Naive thymus-derived CD8-positive, alpha-beta T cell (primary cell): ENCODE data around the gene APBA2. TPM values are rescaled to one million over a fixed set of nuclear protein-coding genes. Genes with fewer than 3 reads are reported as not detected.

Source experiments
- ATAC-seq, 2 donors: fragments of 150-1000 bp; cut with Tn5 transposase in 1 of 2; sonication (Bioruptor Pico), chemical (Tn5 transposase) in 1 of 2; 1 replicate in 1 of 2; 2 replicates in 1 of 2; pipeline ENCODE4 v1.10.0; 2021; ENCODE audit warnings: mild to moderate bottlenecking in 2 of 2, moderate library complexity in 2 of 2
- POLR2A ChIA-PET: fragments of 350-600 bp; sonication (Branson Sonifier 250); formaldehyde crosslinking; loops from one replicate; lab custom pipeline; 2021; ENCODE audit warnings: antibody characterized with exemption; lab: Charles Lee
- DNase-seq, 10 donors: peaks; one replicate each; pipeline versions ENCODE4 v3.0.0 to v3.0.0-alpha.2; 2020 to 2022
- H3K27ac Mint-ChIP-seq, 10 donors: one replicate each; pipeline ENCODE4 v1.8.0; 2020 to 2022; ENCODE audit warnings: mild to moderate bottlenecking in 10 of 10, mixed read lengths in 10 of 10, moderate library complexity in 4 of 10, inconsistent platforms in 1 of 10
- H3K27me3 Mint-ChIP-seq, 5 donors: one replicate each; pipeline ENCODE4 v1.8.0; 2021 to 2022; ENCODE audit warnings: mixed read lengths in 5 of 5
- H3K36me3 Mint-ChIP-seq, 3 donors: one replicate each; pipeline ENCODE4 v1.8.0; 2020 to 2022; ENCODE audit warnings: mixed read lengths in 3 of 3, mild to moderate bottlenecking in 2 of 3, inconsistent platforms in 1 of 3
- H3K4me1 Mint-ChIP-seq, 4 donors: one replicate each; pipeline ENCODE4 v1.8.0; 2021 to 2022; ENCODE audit warnings: mixed read lengths in 4 of 4
- H3K4me3 Mint-ChIP-seq, 10 donors: one replicate each; pipeline ENCODE4 v1.8.0; 2020 to 2022; ENCODE audit warnings: mild to moderate bottlenecking in 10 of 10, mixed read lengths in 10 of 10, moderate library complexity in 6 of 10, inconsistent platforms in 1 of 10
- H3K9me3 Mint-ChIP-seq, 9 donors: one replicate each; pipeline ENCODE4 v1.8.0; 2020 to 2022; ENCODE audit warnings: mixed read lengths in 9 of 9, mild to moderate bottlenecking in 3 of 9, inconsistent platforms in 1 of 9, moderate library complexity in 1 of 9
- polyA plus RNA-seq, 3 donors: library from polyadenylated mRNA; unstranded; fragments of 300-500 nt; fragmentation: Illumina TruSeq; gene quantifications; one replicate each; pipeline ENCODE4 v1.2.3, GENCODE V29; 2021
- total RNA-seq, 8 experiments: library from RNA in 2 of 8; stranded (reverse) in 2 of 8; gene quantifications; one replicate each; pipeline ENCODE4 v1.2.3 and lab custom pipeline; 2021 to 2026

Gene APBA2
- total and polyA plus RNA-seq, 5 experiments from 2014 or later = 75.5 to 216 (median 164) TPM

DNA sequence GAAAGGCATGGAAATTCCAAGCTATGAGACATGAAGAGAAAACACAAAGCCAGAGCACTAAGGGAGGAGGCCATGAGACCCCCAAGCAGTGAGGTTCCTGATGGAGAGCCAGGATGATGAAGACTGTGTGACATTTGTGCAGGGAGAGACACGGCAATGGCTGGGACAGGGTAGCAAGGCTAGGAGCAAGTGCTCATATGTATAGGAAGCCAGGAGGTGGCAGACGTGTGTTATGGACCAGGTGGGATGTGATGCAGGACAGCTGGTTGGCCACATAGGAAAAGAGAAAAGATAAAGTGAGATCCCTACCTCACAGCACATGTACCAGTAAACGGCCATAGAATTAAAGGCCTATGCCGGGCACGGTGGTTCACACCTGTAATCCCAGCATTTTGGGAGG, 112.7 kb downstream of the APBA2 start:
- H3K4me3 Mint-ChIP-seq = no peak overlapping the region
- ATAC-seq (no peak), DNase-seq (no peak)
- POLR2A ChIA-PET = interaction anchor here (0.9 kb wide), 1 partner anchor 112 kb away, joined by 3 read pairs; the partner anchor contains the start of gene APBA2
- no peaks in the 10 kb centered on the region for H3K27me3 Mint-ChIP-seq
- peaks cover 0 to 59% (median 13%) of the 10 kb centered on the region in 3 donors for H3K36me3 Mint-ChIP-seq
- peaks cover 45 to 77% (median 68%) of the 10 kb centered on the region in 4 donors for H3K4me1 Mint-ChIP-seq
- no peaks in the 10 kb centered on the region for H3K9me3 Mint-ChIP-seq
- H3K27ac Mint-ChIP-seq = peak overlapping the region in 3 of 10 donors; percentile 7 to 61 (median 56)

DNA sequence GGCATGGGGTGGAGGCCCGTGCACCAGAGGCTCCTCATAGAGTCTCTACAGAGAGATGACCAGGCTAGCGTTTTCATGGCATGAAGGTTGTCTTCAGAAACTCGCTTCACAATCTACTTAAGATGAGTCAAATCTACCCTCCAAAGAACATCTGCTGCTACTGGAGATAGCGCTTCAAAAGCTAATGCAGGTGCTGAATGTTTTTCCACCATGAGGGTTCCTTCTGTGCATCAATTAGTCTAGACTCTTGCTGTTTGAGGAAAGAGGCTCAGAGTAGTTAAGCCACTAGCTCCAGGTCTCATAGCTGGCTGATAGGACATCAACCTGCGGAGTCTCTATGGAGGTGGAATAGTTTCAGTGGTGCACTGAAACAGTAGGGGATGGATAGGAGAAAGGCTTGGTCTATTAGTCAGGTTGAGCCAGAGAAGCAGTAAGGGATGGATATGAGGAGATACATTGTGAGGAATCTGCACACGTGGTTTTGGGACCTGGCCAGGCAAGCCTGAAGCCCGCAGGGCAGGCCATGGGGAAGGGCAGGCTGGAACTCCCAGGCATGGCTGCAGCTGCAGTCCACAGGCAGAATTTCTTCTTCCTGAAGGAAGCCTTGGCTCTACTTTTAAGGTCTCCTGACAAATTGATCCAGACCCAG, 117.5 kb downstream of the APBA2 start:
- Mint-ChIP-seq H3K27me3 (no peaks in the 10 kb centered on the region), H3K36me3 (peaks cover 8 to 54% (median 11%) of the 10 kb centered on the region in 3 donors), H3K27ac (peak overlapping the region in 9 of 10 donors; percentile 27 to 93 (median 68)), H3K4me3 (peak overlapping the region in 8 of 10 donors; percentile 24 to 74 (median 54)), H3K9me3 (peaks cover 0 to 6% (median 0%) of the 10 kb centered on the region in 9 donors), H3K4me1 (peaks cover 43 to 77% (median 61%) of the 10 kb centered on the region in 4 donors)
- no peak for ATAC-seq
- DNase-seq = no peak
- POLR2A ChIA-PET = interaction anchor here (1.1 kb wide), 1 partner anchor 115 kb away, joined by 3 read pairs; no protein-coding TSS in a partner anchor

GRCh38 chr15:29003840-29004233, 118.1 kb downstream of the APBA2 start:
- DNase-seq = peak in 2 of 10 donors; percentile 22 to 26
- peak; percentile 58 to 82 for ATAC-seq
- H3K36me3 Mint-ChIP-seq = peaks cover 8 to 49% (median 11%) of the 10 kb centered on the region in 3 donors
- H3K4me3 Mint-ChIP-seq = peak overlapping the region in 8 of 10 donors; percentile 24 to 74 (median 54)
- H3K4me1 Mint-ChIP-seq = peaks cover 44 to 79% (median 62%) of the 10 kb centered on the region in 4 donors
- H3K27ac Mint-ChIP-seq = peak overlapping the region in 8 of 10 donors; percentile 21 to 93 (median 49)
- no peaks in the 10 kb centered on the region for H3K27me3 Mint-ChIP-seq
- POLR2A ChIA-PET = interaction anchor here (1.1 kb wide), 1 partner anchor 116 kb away, joined by 3 read pairs; no protein-coding TSS in a partner anchor
- H3K9me3 Mint-ChIP-seq = peaks cover 0 to 6% (median 0%) of the 10 kb centered on the region in 9 donors

GRCh38 chr15:29005931-29006330, 120.2 kb downstream of the APBA2 start:
- peaks cover 0 to 6% (median 0%) of the 10 kb centered on the region in 9 donors for H3K9me3 Mint-ChIP-seq
- POLR2A ChIA-PET = no interaction called here
- H3K27me3 Mint-ChIP-seq = no peaks in the 10 kb centered on the region
- peaks cover 42 to 80% (median 63%) of the 10 kb centered on the region in 4 donors for H3K4me1 Mint-ChIP-seq
- H3K4me3 Mint-ChIP-seq = no peak overlapping the region
- ATAC-seq (no peak), DNase-seq (no peak)
- H3K36me3 Mint-ChIP-seq = peaks cover 8 to 44% (median 11%) of the 10 kb centered on the region in 3 donors
- peak overlapping the region in 2 of 10 donors; percentile 6 to 27 for H3K27ac Mint-ChIP-seq

DNA sequence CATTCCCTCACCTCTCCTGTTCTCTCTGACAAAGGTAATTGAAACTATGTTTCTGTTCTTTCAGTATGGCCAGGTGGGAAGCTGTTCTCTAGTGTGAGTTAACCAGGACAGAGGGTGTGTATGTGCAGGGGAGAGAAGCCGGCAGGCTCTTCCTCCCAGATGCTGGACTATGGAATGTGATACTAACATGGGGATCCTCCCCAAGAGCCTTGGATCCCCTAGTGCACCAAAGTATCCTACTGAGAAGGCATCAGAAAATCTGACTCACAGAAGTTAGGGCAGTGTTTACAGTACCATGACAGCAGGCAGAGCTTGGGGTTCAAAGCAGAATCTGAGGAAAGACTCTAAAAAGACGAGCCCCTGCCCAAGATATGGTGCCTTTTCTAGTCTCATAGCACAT, 123.1 kb downstream of the APBA2 start:
- Mint-ChIP-seq H3K27me3 (no peaks in the 10 kb centered on the region), H3K36me3 (peaks cover 10 to 43% (median 10%) of the 10 kb centered on the region in 3 donors), H3K4me1 (peaks cover 31 to 79% (median 56%) of the 10 kb centered on the region in 4 donors), H3K9me3 (peaks cover 0 to 6% (median 0%) of the 10 kb centered on the region in 9 donors), H3K4me3 (no peak overlapping the region), H3K27ac (peak overlapping the region in 7 of 10 donors; percentile 2 to 72 (median 53))
- DNase-seq (no peak), ATAC-seq (no peak)
- POLR2A ChIA-PET = no interaction called here

GRCh38 chr15:29012097-29012496, 126.3 kb downstream of the APBA2 start:
- peaks cover 35 to 92% (median 66%) of the 10 kb centered on the region in 4 donors for H3K4me1 Mint-ChIP-seq
- H3K9me3 Mint-ChIP-seq = no peaks in the 10 kb centered on the region

GRCh38 chr15:29014493-29014892, 128.7 kb downstream of the APBA2 start:
- ATAC-seq = no peak
- no peaks in the 10 kb centered on the region for H3K9me3 Mint-ChIP-seq
- H3K4me1 Mint-ChIP-seq = peaks cover 34 to 95% (median 72%) of the 10 kb centered on the region in 4 donors
- H3K36me3 Mint-ChIP-seq = peaks cover 4 to 57% (median 8%) of the 10 kb centered on the region in 3 donors
- peak overlapping the region in 4 of 10 donors; percentile 6 to 85 (median 70) for H3K27ac Mint-ChIP-seq
- H3K27me3 Mint-ChIP-seq = no peaks in the 10 kb centered on the region
- no peak overlapping the region for H3K4me3 Mint-ChIP-seq
- DNase-seq = no peak
- POLR2A ChIA-PET = interaction anchor here (0.6 kb wide), 1 partner anchor 24 kb away, joined by 3 read pairs; no protein-coding TSS in a partner anchor

More at GRCh38 chr15:29012097-29012496, 126.3 kb downstream of the APBA2 start:
- peak overlapping the region in 5 of 10 donors; percentile 4 to 72 (median 19) for H3K27ac Mint-ChIP-seq
- H3K27me3 Mint-ChIP-seq = no peaks in the 10 kb centered on the region
- ATAC-seq (no peak), DNase-seq (no peak)
- H3K36me3 Mint-ChIP-seq = peaks cover 4 to 57% (median 8%) of the 10 kb centered on the region in 3 donors
- POLR2A ChIA-PET = no interaction called here
- H3K4me3 Mint-ChIP-seq = no peak overlapping the region

DNA sequence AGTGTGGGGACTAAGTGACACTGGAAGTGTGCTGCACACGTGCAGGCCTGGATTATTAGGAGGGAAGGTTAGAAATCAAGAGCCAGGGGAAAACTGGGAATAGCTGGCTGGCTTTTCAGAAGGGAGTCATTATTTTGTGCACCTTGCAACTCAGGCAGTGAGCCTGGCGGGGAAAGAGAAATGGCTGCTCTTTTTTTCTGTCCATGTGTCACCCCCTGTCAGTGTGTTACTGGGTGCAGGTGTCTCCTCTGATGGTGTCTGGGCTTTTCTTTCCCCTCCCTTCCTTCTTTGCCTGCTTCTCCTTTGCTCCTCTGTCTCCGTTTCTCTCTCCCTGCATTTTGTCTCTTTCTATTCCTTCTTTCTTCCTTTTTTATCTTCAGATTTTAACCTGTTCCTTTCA, 130.7 kb downstream of the APBA2 start:
- peak overlapping the region in 9 of 10 donors; percentile 26 to 80 (median 60) for H3K27ac Mint-ChIP-seq
- H3K9me3 Mint-ChIP-seq = no peaks in the 10 kb centered on the region
- no peaks in the 10 kb centered on the region for H3K27me3 Mint-ChIP-seq
- ATAC-seq = no peak
- H3K4me3 Mint-ChIP-seq = peak overlapping the region in 1 of 10 donors; percentile 43
- H3K36me3 Mint-ChIP-seq = peaks cover 5 to 49% (median 12%) of the 10 kb centered on the region in 3 donors
- DNase-seq = no peak
- POLR2A ChIA-PET = interaction anchor here (0.8 kb wide), 1 partner anchor 81 kb away, joined by 3 read pairs; no protein-coding TSS in a partner anchor
- peaks cover 36 to 95% (median 69%) of the 10 kb centered on the region in 4 donors for H3K4me1 Mint-ChIP-seq

GRCh38 chr15:29018120-29018805, 132.5 kb downstream of the APBA2 start:
- no peaks in the 10 kb centered on the region for H3K27me3 Mint-ChIP-seq
- ATAC-seq (no peak), DNase-seq (no peak)
- H3K4me3 Mint-ChIP-seq = peak overlapping the region in 1 of 10 donors; percentile 56
- POLR2A ChIA-PET = no interaction called here
- H3K36me3 Mint-ChIP-seq = peaks cover 9 to 50% (median 12%) of the 10 kb centered on the region in 3 donors
- H3K9me3 Mint-ChIP-seq = no peaks in the 10 kb centered on the region
- peaks cover 41 to 94% (median 63%) of the 10 kb centered on the region in 4 donors for H3K4me1 Mint-ChIP-seq
- peak overlapping the region in 6 of 10 donors; percentile 19 to 86 (median 66) for H3K27ac Mint-ChIP-seq

DNA sequence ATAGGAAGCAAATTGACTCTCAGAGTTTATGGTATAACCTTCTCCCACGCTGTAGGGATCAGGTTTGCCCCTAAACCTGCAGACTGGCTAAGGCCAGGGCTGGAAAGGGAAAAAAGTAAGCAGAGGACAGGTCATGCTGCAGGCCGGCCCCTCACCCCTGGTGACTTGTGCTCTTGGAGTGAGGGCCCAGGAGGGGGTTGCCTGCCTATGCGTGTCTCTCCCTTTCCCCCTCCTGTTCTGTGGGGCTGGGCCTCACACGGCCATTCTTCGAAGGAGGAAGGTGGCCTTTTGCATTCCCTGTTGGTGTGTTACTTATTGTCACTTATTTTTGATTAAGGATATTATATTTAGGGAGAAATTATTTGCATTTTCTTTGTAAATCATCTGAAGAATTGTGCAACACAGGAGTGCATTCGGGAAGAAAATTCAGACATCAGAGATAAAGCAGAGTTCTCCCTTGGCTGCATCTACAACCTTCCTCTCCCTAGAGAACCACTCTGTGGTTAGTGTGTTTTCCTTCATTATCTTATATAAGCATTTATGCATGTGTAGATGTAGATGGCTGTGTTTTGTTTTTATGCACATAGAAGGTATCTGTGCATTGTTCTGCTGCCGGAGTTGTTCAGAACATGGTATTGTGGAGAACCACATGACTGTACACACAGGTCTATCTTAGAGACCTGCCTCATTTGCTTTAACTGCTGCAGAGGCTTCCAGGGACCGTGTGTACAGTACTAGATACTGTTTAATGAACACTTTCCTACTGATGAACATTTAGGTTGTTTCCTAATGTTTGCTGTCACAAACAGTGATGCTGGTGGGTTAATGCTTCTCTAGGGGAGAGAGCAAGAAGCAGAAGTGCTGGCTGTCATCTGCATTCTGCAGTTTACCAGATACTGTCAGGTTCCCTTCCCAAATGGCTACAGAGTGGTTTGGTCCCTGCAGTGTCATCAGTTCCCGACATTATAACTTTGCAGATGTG, 133.5 kb downstream of the APBA2 start:
- H3K4me3 Mint-ChIP-seq = peak overlapping the region in 1 of 10 donors; percentile 3
- POLR2A ChIA-PET = interaction anchor here (0.9 kb wide), 1 partner anchor 32 kb away, joined by 3 read pairs; no protein-coding TSS in a partner anchor
- ATAC-seq = no peak

DNA sequence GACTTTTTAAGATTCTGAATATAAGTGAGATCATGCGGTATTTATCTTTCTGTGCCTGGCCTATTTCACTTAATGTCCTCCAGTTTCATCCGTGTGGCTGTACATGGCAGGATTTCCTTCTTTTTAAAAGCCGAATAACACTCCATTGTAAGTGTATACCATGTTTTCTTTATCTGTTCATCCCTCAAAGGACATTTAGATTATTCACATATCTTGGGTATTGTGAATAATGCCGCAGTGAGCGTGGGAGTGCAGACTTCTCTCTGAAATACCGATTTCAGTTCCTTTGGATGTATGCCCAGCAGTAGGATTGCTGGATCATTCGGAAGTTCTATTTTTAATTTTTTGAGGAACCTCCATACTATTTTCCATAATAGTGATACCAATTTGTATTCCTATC, 136.1 kb downstream of the APBA2 start:
- Mint-ChIP-seq H3K9me3 (no peaks in the 10 kb centered on the region), H3K36me3 (peaks cover 5 to 24% (median 10%) of the 10 kb centered on the region in 3 donors), H3K4me1 (peaks cover 33 to 79% (median 53%) of the 10 kb centered on the region in 4 donors), H3K4me3 (peak overlapping the region in 1 of 10 donors; percentile 32), H3K27me3 (no peaks in the 10 kb centered on the region), H3K27ac (peak overlapping the region in 3 of 10 donors; percentile 26 to 71 (median 48))
- DNase-seq (no peak), ATAC-seq (no peak)
- POLR2A ChIA-PET = no interaction called here

More for the DNA sequence above, 133.5 kb downstream of the APBA2 start:
- Mint-ChIP-seq H3K27me3 (no peaks in the 10 kb centered on the region), H3K27ac (peak overlapping the region in 8 of 10 donors; percentile 4 to 79 (median 63)), H3K9me3 (no peaks in the 10 kb centered on the region), H3K36me3 (peaks cover 5 to 42% (median 5%) of the 10 kb centered on the region in 3 donors), H3K4me1 (peaks cover 38 to 87% (median 57%) of the 10 kb centered on the region in 4 donors)
- no peak for DNase-seq
